GM18867 (cell line): ENCODE results near the gene GNA14.
"Not testable (repeated sequence)": the region's sequence is repeated elsewhere in the genome, so short reads cannot be mapped to it uniquely, and the experiment has no call there.

Experiments used
- ATAC-seq: cut with Tn5 transposase; IDR thresholded peaks from one replicate; pipeline ENCODE4 v1.9.1; 2021; ENCODE audit warnings: mild to moderate bottlenecking, moderate library complexity; ENCODE audit not compliant: unreplicated experiment

The GNA14 gene

GRCh38 chr9:77497322-77498198 lies 150.6 kb downstream of the GNA14 start:
- no peak for ATAC-seq

DNA sequence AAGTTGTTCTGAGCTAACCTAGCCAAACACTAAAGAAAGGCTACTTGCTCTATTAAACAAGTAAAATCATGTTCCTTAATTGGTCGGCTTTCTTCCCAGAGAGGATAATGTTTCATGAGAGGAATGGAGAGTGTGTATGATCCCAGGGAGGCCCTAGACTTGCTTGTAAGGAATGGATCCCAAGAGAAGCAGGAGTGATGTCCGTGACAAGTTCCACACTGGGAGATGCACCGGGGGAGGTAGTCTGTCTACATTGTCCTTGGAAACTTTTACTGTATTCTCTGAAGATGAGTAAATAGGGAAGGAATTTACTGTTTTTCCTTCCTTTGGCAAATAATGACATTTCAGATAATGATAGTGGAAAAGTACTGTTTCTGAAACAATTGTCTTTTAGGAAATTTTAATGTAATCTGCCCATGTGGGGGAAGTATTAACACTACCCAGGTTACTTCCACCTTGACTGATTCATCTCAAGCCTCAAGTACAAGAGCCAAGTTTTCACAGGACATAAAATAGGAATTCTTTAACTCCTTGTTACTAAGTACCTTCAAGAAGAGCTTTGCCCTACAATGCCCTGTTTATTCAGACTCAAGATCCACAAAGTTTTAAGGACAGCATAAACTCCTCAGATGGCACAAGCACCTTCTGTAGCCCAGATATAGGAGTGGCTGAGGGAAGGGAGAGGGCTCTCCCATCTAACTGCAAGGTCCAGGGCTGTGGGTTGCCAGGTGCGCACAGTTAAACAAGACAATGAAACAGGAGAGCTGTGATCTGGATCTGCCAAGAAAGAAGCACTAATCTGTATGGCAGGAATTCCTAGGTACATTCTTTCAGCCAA lies 152.1 kb downstream of the GNA14 start:
- no peak for ATAC-seq

GRCh38 chr9:77490279-77490678 lies 157.8 kb downstream of the GNA14 start:
- not testable (repeated sequence) for ATAC-seq

GRCh38 chr9:77489405-77490163 lies 158.5 kb downstream of the GNA14 start:
- not testable (repeated sequence) for ATAC-seq

GRCh38 chr9:77488439-77489126 lies 159.5 kb downstream of the GNA14 start:
- ATAC-seq, result peak; percentile 82

GRCh38 chr9:77486968-77487367 lies 161.2 kb downstream of the GNA14 start:
- no peak for ATAC-seq

- ATAC-seq, result no peak
Measured at GRCh38 chr9:77486463-77486862, 161.7 kb downstream of the GNA14 start.

GRCh38 chr9:77475641-77476473 lies 172.3 kb downstream of the GNA14 start:
- peak; percentile 99 for ATAC-seq

DNA sequence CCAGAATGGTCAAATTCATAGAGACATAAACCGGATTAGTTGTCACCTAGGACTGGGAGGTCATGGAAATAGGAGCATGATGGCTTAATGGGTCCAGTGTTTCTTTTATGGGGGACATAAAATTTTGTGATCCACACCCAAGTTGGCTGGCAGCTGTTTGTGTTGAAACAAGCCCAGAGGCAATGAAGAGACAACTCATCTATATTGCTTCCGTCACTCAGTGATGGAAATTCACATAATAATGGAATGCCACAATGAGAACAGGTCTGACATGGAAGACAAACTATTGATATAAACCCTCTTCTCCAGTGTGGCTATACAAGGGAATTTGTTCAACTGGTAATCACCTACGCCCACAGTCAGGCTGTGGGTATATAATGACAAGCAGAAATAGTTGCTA lies 173.2 kb downstream of the GNA14 start:
- ATAC-seq, result no peak

- no peak for ATAC-seq
Measured at GRCh38 chr9:77472646-77473045, 175.5 kb downstream of the GNA14 start.

DNA sequence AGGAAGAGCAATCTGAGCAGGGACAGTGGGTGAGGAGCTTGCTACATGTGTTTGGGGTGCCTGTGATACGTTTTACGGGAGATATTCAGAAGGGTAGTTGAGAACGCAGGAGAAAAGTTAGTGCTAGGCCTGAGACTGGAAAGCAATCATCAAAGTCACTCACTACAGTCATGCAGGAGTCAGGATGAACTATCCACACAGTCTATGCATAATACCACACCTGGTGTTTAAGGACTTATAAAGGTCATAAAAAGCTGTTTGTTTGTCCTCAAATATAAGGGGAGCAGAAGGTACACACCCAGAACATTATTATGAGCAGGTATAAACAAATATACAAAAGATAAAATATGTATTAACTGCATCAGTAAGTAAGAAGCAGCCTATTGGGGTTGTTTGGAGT lies 176.6 kb downstream of the GNA14 start:
- ATAC-seq, result no peak

GRCh38 chr9:77469515-77470231 lies 178.4 kb downstream of the GNA14 start:
- no peak for ATAC-seq

GRCh38 chr9:77464661-77465060 lies 183.5 kb downstream of the GNA14 start:
- no peak for ATAC-seq

GRCh38 chr9:77463151-77463550 lies 185.0 kb downstream of the GNA14 start:
- ATAC-seq, result no peak

- ATAC-seq, result no peak
Measured at GRCh38 chr9:77462066-77462465, 186.1 kb downstream of the GNA14 start.

DNA sequence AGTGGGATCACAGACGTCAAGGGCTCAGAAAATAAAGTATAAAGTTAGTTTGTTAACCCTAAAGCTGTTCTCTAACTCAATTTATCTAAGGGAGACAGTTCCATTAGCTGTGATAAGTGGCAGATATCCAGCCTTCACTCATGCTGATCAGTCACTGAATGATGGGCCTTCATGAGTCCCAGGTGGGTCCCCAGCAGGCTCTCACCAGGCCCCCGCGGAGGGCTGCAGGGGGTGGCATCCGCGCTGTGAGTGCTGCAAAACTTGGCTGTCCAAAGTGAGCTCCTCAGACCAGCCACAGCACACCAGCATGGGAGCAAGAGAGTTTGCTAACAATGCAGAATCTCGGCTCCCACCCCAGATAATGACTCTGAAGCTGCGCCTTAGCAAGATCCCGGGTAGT lies 187.2 kb downstream of the GNA14 start:
- no peak for ATAC-seq

DNA sequence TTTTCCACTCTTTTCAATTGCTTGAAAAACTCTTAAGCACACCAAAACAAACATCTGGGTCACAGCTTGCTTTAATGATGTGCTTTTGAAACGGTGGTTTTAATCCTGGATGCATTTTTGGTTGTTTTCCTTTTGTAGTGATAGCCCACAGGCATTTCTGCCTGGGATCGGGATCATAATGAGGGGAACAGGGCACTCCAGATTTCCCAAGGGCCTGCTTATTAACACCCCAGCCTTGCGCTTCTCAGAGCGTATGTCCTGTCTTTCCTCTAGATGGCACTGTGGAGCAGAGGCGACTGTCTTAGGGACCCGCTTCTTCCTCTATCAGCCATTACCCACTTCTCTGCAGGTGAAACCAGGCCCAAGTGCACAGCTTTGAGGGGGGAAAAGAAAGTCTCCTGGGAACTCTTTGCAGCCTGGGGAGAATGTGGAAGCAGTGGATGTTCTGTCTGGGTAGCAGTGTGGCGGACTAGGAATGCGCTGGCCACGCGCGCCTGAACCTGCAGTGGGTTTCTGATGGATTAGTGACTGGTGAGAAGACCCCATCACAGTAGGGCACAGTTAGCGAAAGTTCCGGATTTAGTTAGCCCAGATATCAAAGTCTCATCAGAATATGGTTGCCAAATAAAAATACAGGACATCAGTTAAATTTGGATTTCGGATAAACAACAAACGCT lies 190.1 kb downstream of the GNA14 start:
- ATAC-seq, result peak; percentile 85

- ATAC-seq, result peak; percentile 76
Measured at GRCh38 chr9:77456829-77457437, 191.2 kb downstream of the GNA14 start.
